Tongue (tissue), 2 donors: ENCODE data around the gene MASP1. TPM values are rescaled to one million over a fixed set of nuclear protein-coding genes. Genes with fewer than 3 reads are reported as not detected.
"Not testable (repeated sequence)": the region's sequence is repeated elsewhere in the genome, so short reads cannot be mapped to it uniquely, and the experiment has no call there.

Experiments used
- DNase-seq: peaks from one replicate; pipeline ENCODE4 v3.0.0-alpha.2; 2015
- total RNA-seq: library from RNA; depleted of rRNA; stranded (reverse); fragments of >200 nt; gene quantifications from one replicate; pipeline ENCODE4 v1.2.3, GENCODE V29; 2014

Gene MASP1
- total RNA-seq, 1 donor from 2014 or later, result 12.0 TPM

GRCh38 chr3:187223799-187224198 lies 67.7 kb downstream of the MASP1 start:
- no peak for DNase-seq

GRCh38 chr3:187222801-187223200 lies 68.7 kb downstream of the MASP1 start:
- DNase-seq, result no peak

GRCh38 chr3:187215460-187215859 lies 76.1 kb downstream of the MASP1 start:
- no peak for DNase-seq

GRCh38 chr3:187213616-187214015 lies 77.9 kb downstream of the MASP1 start:
- no peak for DNase-seq

GRCh38 chr3:187212705-187213104 lies 78.8 kb downstream of the MASP1 start:
- DNase-seq, result no peak

- DNase-seq, result no peak
Observed at GRCh38 chr3:187212196-187212545, 79.4 kb downstream of the MASP1 start.

- DNase-seq, result no peak
Observed at GRCh38 chr3:187211532-187212195, 79.9 kb downstream of the MASP1 start.

- DNase-seq, result no peak
Observed at GRCh38 chr3:187210545-187211327, 80.8 kb downstream of the MASP1 start.

- DNase-seq, result no peak
Observed at GRCh38 chr3:187210091-187210490, 81.4 kb downstream of the MASP1 start.

GRCh38 chr3:187209491-187209890 lies 82.0 kb downstream of the MASP1 start:
- no peak for DNase-seq

GRCh38 chr3:187208159-187208558 lies 83.4 kb downstream of the MASP1 start:
- DNase-seq, result no peak

GRCh38 chr3:187207624-187208023 lies 83.9 kb downstream of the MASP1 start:
- DNase-seq, result peak; percentile 17

GRCh38 chr3:187207062-187207461 lies 84.5 kb downstream of the MASP1 start:
- no peak for DNase-seq

- DNase-seq, result no peak
Observed at GRCh38 chr3:187205683-187206082, 85.9 kb downstream of the MASP1 start.

GRCh38 chr3:187199463-187200050 lies 92.0 kb downstream of the MASP1 start:
- DNase-seq, result not testable (repeated sequence)

- DNase-seq, result no peak
Observed at GRCh38 chr3:187198490-187198889, 93.0 kb downstream of the MASP1 start.

GRCh38 chr3:187197335-187197649 lies 94.2 kb downstream of the MASP1 start, which contains the start of gene RTP1:
Gene RTP1, plus strand, starts transcription at chr3:187197486. Its CDS starts 30 bp downstream, at chr3:187197516.
- no peak for DNase-seq

GRCh38 chr3:187196573-187197334 lies 94.8 kb downstream of the MASP1 start:
- no peak for DNase-seq

- DNase-seq, result no peak
Observed at GRCh38 chr3:187193181-187193580, 98.4 kb downstream of the MASP1 start.

GRCh38 chr3:187191271-187191670 lies 100.3 kb downstream of the MASP1 start:
- DNase-seq, result no peak

GRCh38 chr3:187188931-187189330 lies 102.6 kb downstream of the MASP1 start:
- no peak for DNase-seq

GRCh38 chr3:187186801-187187421 lies 104.6 kb downstream of the MASP1 start:
- DNase-seq, result peak; percentile 38
